GM23338 (cell line): ENCODE results near the gene BEGAIN. TPM values are rescaled to one million over a fixed set of nuclear protein-coding genes. Genes with fewer than 3 reads are reported as not detected.

ENCODE experiments used
- ATAC-seq: fragments of 200-7000 bp; cut with Tn5 transposase; 3 replicates; pipeline ENCODE4 v1.9.1; 2020
- DNase-seq: peaks from one replicate; pipeline ENCODE4 v3.0.0-alpha.2; 2015; ENCODE audit warnings: low spot score
- H2AFZ ChIP-seq: fragments of 200-600 bp; sonication (generic); 2 replicates; pipeline ENCODE4 v1.8.0; 2016; ENCODE audit warnings: antibody characterized with exemption, mild to moderate bottlenecking, moderate library complexity
- H3F3A ChIP-seq: fragments of 200-600 bp; sonication (generic); replicated peaks from 2 replicates; pipeline ENCODE4 v1.8.0; 2017; ENCODE audit warnings: antibody characterized with exemption, mixed run types, low read depth
- H3K27ac ChIP-seq: fragments of 200-600 bp; sonication (generic); 2 replicates; pipeline ENCODE4 v1.6.1; 2016; ENCODE audit warnings: low read depth
- H3K27me3 ChIP-seq: fragments of 200-600 bp; sonication (generic); 2 replicates; pipeline ENCODE4 v1.8.0; 2016; ENCODE audit warnings: mild to moderate bottlenecking, mixed run types, moderate library complexity; ENCODE audit not compliant: insufficient read depth
- H3K36me3 ChIP-seq: fragments of 200-600 bp; sonication (generic); 2 replicates; pipeline ENCODE4 v1.8.0; 2016; ENCODE audit warnings: mild to moderate bottlenecking; ENCODE audit not compliant: insufficient read depth
- H3K4me1 ChIP-seq: fragments of 200-600 bp; sonication (generic); 2 replicates; pipeline ENCODE4 v1.8.0; 2016; ENCODE audit warnings: mild to moderate bottlenecking, moderate library complexity; ENCODE audit not compliant: insufficient read depth
- H3K4me2 ChIP-seq: fragments of 200-600 bp; sonication (generic); 2 replicates; pipeline ENCODE4 v1.7.1; 2017; ENCODE audit warnings: mixed run types
- H3K4me3 ChIP-seq: fragments of 200-600 bp; sonication (generic); 2 replicates; pipeline ENCODE4 v1.6.1; 2016; ENCODE audit warnings: mixed run types
- H3K79me2 ChIP-seq: fragments of 200-600 bp; sonication (generic); replicated peaks from 2 replicates; pipeline ENCODE4 v1.8.0; 2017; ENCODE audit warnings: mild to moderate bottlenecking; ENCODE audit not compliant: insufficient read depth
- H3K9me2 ChIP-seq: fragments of 200-600 bp; sonication (generic); 2 replicates; pipeline ENCODE4 v1.8.0; 2017; ENCODE audit not compliant: insufficient read depth
- H4K20me1 ChIP-seq: fragments of 200-600 bp; sonication (generic); replicated peaks from 2 replicates; pipeline ENCODE4 v1.8.0; 2017; ENCODE audit warnings: mild to moderate bottlenecking; ENCODE audit not compliant: insufficient read depth
- H3K27ac Mint-ChIP-seq: 2 replicates; pipeline ENCODE4 v1.8.0; 2020; ENCODE audit warnings: inconsistent platforms, mild to moderate bottlenecking, moderate library complexity, mixed read lengths
- H3K27me3 Mint-ChIP-seq: 3 replicates; pipeline ENCODE4 v1.8.0; 2022; ENCODE audit warnings: low read depth, mild to moderate bottlenecking, moderate library complexity, mixed read lengths, inconsistent platforms; ENCODE audit not compliant: insufficient read depth, poor library complexity
- H3K36me3 Mint-ChIP-seq: 3 replicates; pipeline ENCODE4 v1.8.0; 2021; ENCODE audit warnings: low read depth, mild to moderate bottlenecking, inconsistent platforms, moderate library complexity, mixed read lengths
- H3K4me1 Mint-ChIP-seq: 3 replicates; pipeline ENCODE4 v1.8.0; 2020; ENCODE audit warnings: mild to moderate bottlenecking, inconsistent platforms, mixed read lengths
- H3K4me3 Mint-ChIP-seq: 3 replicates; pipeline ENCODE4 v1.8.0; 2021; ENCODE audit warnings: moderate library complexity, mild to moderate bottlenecking, inconsistent platforms, mixed read lengths
- H3K9me3 Mint-ChIP-seq: 3 replicates; pipeline ENCODE4 v1.8.0; 2020; ENCODE audit warnings: moderate library complexity, mild to moderate bottlenecking, inconsistent platforms, mixed read lengths
- CREB1 ChIP-seq: fragments of 250-450 bp; sonication (Bioruptor Pico); IDR thresholded peaks from 2 replicates; pipeline ENCODE4 v1.5.0; 2020; ENCODE audit warnings: low read depth, mild to moderate bottlenecking, moderate library complexity
- EZH2phosphoT487 ChIP-seq: fragments of 200-600 bp; sonication (generic); IDR thresholded peaks from one replicate; pipeline ENCODE4 v1.8.1; 2018; ENCODE audit warnings: antibody characterized with exemption; ENCODE audit not compliant: unreplicated experiment
- NANOG ChIP-seq: IDR thresholded peaks from 2 replicates; pipeline ENCODE4 v1.6.1; 2016; ENCODE audit warnings: antibody characterized with exemption, borderline replicate concordance
- STAT1 ChIP-seq: IDR thresholded peaks from one replicate; pipeline ENCODE4 v1.6.1; 2016; ENCODE audit warnings: antibody characterized with exemption; ENCODE audit not compliant: unreplicated experiment
- polyA plus RNA-seq: library from polyadenylated mRNA; unstranded; fragments of >200 nt; fragmentation: Nextera tagmentation; extraction: Ambion mirVana; gene quantifications from 2 replicates; pipeline ENCODE4 v1.2.1, GENCODE V29; 2016
- total RNA-seq: library from RNA; depleted of rRNA; stranded (reverse); fragments of >200 nt; shearing (Covaris generic); gene quantifications from 2 replicates; pipeline ENCODE4 v1.2.3, GENCODE V29; 2014
- TF ChIP-seq, protein P1 (sequence below): IDR thresholded peaks from one replicate; pipeline ENCODE4 v1.6.1; 2018; ENCODE audit warnings: antibody characterized with exemption; ENCODE audit not compliant: unreplicated experiment
- TF ChIP-seq, protein P2 (sequence below), 2 experiments: fragments of 200-600 bp in 1 of 2; sonication (generic) in 1 of 2; conservative IDR thresholded peaks; 2 replicates each; pipeline versions ENCODE4 v1.5.1 to v1.6.1; 2016 to 2017; ENCODE audit warnings: antibody characterized with exemption in 2 of 2, low read depth in 2 of 2, mild to moderate bottlenecking in 2 of 2, moderate library complexity in 1 of 2

Gene BEGAIN
- total and polyA plus RNA-seq, 2 experiments from 2014 or later, result 0.60 to 2.4 TPM

- Histone ChIP-seq H3K9me2 (no peaks in the 10 kb centered on the region), H3K4me2 (no peak overlapping the region), H3K4me3 (no peak overlapping the region), H3K27me3 (no peaks in the 10 kb centered on the region), H2AFZ (no peak overlapping the region), H3K27ac (no peak overlapping the region), H4K20me1 (no peaks in the 10 kb centered on the region), H3K36me3 (no peaks in the 10 kb centered on the region), H3F3A (no peaks in the 10 kb centered on the region), H3K79me2 (no peaks in the 10 kb centered on the region), H3K4me1 (no peaks in the 10 kb centered on the region)
- ATAC-seq (no peak), DNase-seq (no peak)
- TF ChIP-seq NANOG, result no peak
- TF ChIP-seq EZH2phosphoT487, result no peak
- no peak for TF ChIP-seq STAT1
- TF ChIP-seq CREB1 (CRISPR knock-in tag), result no peak
- Mint-ChIP-seq H3K36me3 (no peaks in the 10 kb centered on the region; the same call in 2 of the 3 replicates), H3K27me3 (peaks cover 16% of the 10 kb centered on the region), H3K27ac (no peak overlapping the region), H3K4me1 (peaks cover 13% of the 10 kb centered on the region), H3K9me3 (no peaks in the 10 kb centered on the region), H3K4me3 (no peak overlapping the region)
Measured at GRCh38 chr14:100540926-100541620, 46.1 kb downstream of the BEGAIN start.

- Histone ChIP-seq H3K4me2 (no peak overlapping the region), H2AFZ (no peak overlapping the region), H3K27me3 (no peaks in the 10 kb centered on the region), H3K79me2 (no peaks in the 10 kb centered on the region), H3K36me3 (no peaks in the 10 kb centered on the region), H3F3A (no peaks in the 10 kb centered on the region), H3K9me2 (no peaks in the 10 kb centered on the region), H3K4me3 (no peak overlapping the region), H4K20me1 (no peaks in the 10 kb centered on the region), H3K4me1 (no peaks in the 10 kb centered on the region), H3K27ac (no peak overlapping the region)
- DNase-seq (peak; percentile 80), ATAC-seq (peak; percentile 69)
- Mint-ChIP-seq H3K9me3 (no peaks in the 10 kb centered on the region), H3K36me3 (no peaks in the 10 kb centered on the region; the same call in 2 of the 3 replicates), H3K27me3 (peaks cover 13% of the 10 kb centered on the region), H3K27ac (no peak overlapping the region), H3K4me3 (no peak overlapping the region), H3K4me1 (peaks cover 9% of the 10 kb centered on the region)
- TF ChIP-seq, protein P1, sequence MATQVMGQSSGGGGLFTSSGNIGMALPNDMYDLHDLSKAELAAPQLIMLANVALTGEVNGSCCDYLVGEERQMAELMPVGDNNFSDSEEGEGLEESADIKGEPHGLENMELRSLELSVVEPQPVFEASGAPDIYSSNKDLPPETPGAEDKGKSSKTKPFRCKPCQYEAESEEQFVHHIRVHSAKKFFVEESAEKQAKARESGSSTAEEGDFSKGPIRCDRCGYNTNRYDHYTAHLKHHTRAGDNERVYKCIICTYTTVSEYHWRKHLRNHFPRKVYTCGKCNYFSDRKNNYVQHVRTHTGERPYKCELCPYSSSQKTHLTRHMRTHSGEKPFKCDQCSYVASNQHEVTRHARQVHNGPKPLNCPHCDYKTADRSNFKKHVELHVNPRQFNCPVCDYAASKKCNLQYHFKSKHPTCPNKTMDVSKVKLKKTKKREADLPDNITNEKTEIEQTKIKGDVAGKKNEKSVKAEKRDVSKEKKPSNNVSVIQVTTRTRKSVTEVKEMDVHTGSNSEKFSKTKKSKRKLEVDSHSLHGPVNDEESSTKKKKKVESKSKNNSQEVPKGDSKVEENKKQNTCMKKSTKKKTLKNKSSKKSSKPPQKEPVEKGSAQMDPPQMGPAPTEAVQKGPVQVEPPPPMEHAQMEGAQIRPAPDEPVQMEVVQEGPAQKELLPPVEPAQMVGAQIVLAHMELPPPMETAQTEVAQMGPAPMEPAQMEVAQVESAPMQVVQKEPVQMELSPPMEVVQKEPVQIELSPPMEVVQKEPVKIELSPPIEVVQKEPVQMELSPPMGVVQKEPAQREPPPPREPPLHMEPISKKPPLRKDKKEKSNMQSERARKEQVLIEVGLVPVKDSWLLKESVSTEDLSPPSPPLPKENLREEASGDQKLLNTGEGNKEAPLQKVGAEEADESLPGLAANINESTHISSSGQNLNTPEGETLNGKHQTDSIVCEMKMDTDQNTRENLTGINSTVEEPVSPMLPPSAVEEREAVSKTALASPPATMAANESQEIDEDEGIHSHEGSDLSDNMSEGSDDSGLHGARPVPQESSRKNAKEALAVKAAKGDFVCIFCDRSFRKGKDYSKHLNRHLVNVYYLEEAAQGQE, result no peak
- TF ChIP-seq, protein P2, sequence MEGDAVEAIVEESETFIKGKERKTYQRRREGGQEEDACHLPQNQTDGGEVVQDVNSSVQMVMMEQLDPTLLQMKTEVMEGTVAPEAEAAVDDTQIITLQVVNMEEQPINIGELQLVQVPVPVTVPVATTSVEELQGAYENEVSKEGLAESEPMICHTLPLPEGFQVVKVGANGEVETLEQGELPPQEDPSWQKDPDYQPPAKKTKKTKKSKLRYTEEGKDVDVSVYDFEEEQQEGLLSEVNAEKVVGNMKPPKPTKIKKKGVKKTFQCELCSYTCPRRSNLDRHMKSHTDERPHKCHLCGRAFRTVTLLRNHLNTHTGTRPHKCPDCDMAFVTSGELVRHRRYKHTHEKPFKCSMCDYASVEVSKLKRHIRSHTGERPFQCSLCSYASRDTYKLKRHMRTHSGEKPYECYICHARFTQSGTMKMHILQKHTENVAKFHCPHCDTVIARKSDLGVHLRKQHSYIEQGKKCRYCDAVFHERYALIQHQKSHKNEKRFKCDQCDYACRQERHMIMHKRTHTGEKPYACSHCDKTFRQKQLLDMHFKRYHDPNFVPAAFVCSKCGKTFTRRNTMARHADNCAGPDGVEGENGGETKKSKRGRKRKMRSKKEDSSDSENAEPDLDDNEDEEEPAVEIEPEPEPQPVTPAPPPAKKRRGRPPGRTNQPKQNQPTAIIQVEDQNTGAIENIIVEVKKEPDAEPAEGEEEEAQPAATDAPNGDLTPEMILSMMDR (conservative IDR thresholded peaks at IDR 0.05; ENCODE audit: low read depth in 2 of 2), result peak; percentile 52 to 74
Measured at GRCh38 chr14:100540141-100540925, 46.9 kb downstream of the BEGAIN start.
